OCI-LY1 (cell line): Measurements from ENCODE around the gene ATF6.

Experiments
- H2AFZ ChIP-seq: fragments of 200-600 bp; sonication (generic), shearing (Covaris generic); 2 replicates; pipeline ENCODE4 v1.6.0; 2014; ENCODE audit warnings: antibody characterized with exemption, mild to moderate bottlenecking, low read length
- H3F3A ChIP-seq: fragments of 200-600 bp; sonication (generic), shearing (Covaris generic); 2 replicates; pipeline ENCODE4 v1.6.0; 2014; ENCODE audit warnings: mild to moderate bottlenecking, antibody characterized with exemption, low read length, moderate library complexity; ENCODE audit not compliant: insufficient read depth
- H3K27ac ChIP-seq: fragments of 200-600 bp; sonication (generic); 2 replicates; pipeline ENCODE4 v1.5.1; 2014; ENCODE audit warnings: low read length, mixed run types, mild to moderate bottlenecking, low read depth; ENCODE audit not compliant: poor library complexity, severe bottlenecking
- H3K27me3 ChIP-seq: fragments of 200-600 bp; sonication (generic); 2 replicates; pipeline ENCODE4 v1.6.0; 2014; ENCODE audit warnings: antibody characterized with exemption, mild to moderate bottlenecking, low read length, moderate library complexity; ENCODE audit not compliant: insufficient read depth
- H3K36me3 ChIP-seq: fragments of 200-600 bp; sonication (generic); 2 replicates; pipeline ENCODE4 v1.6.1; 2014; ENCODE audit warnings: mild to moderate bottlenecking, antibody characterized with exemption, low read length, moderate library complexity, mixed read lengths; ENCODE audit not compliant: insufficient read depth
- H3K4me1 ChIP-seq: fragments of 200-600 bp; sonication (generic); 2 replicates; pipeline ENCODE4 v1.5.1; 2014; ENCODE audit warnings: mild to moderate bottlenecking, low read length, moderate library complexity; ENCODE audit not compliant: insufficient read depth, severe bottlenecking
- H3K4me2 ChIP-seq: fragments of 200-600 bp; sonication (generic), shearing (Covaris generic); 2 replicates; pipeline ENCODE4 v1.6.1; 2014; ENCODE audit warnings: low read length
- H3K4me3 ChIP-seq: fragments of 200-600 bp; sonication (generic); 2 replicates; pipeline ENCODE4 v1.5.1; 2014; ENCODE audit warnings: low read length, low read depth, mild to moderate bottlenecking, mixed read lengths; ENCODE audit not compliant: poor library complexity, severe bottlenecking
- H3K79me2 ChIP-seq: fragments of 200-600 bp; shearing (Covaris generic); 2 replicates; pipeline ENCODE4 v1.6.1; 2016; ENCODE audit warnings: mixed run types, low read length, mixed read lengths; ENCODE audit not compliant: insufficient read depth
- H3K9ac ChIP-seq: fragments of 200-600 bp; sonication (generic), shearing (Covaris generic); 2 replicates; pipeline ENCODE4 v1.6.1; 2014; ENCODE audit warnings: mild to moderate bottlenecking, low read length, mixed read lengths
- H3K9me2 ChIP-seq: fragments of 200-600 bp; sonication (generic), shearing (Covaris generic); 2 replicates; pipeline ENCODE4 v1.6.1; 2014; ENCODE audit warnings: low read depth, mild to moderate bottlenecking, low read length, mixed read lengths
- H3K9me3 ChIP-seq: fragments of 200-600 bp; shearing (Covaris generic); 2 replicates; pipeline ENCODE4 v1.6.1; 2014; ENCODE audit warnings: low read length, mixed read lengths
- H4K20me1 ChIP-seq: fragments of 200-600 bp; sonication (generic), shearing (Covaris generic); 2 replicates; pipeline ENCODE4 v1.6.0; 2016; ENCODE audit warnings: mild to moderate bottlenecking, low read length; ENCODE audit not compliant: insufficient read depth
- EZH2 ChIP-seq: fragments of 200-600 bp; sonication (generic), shearing (Covaris generic); IDR thresholded peaks from 2 replicates; pipeline ENCODE4 v1.8.0; 2017; ENCODE audit warnings: borderline replicate concordance, mixed run types, mild to moderate bottlenecking, antibody characterized with exemption, low read length, moderate library complexity, mixed read lengths
- TF ChIP-seq, protein P1 (sequence below): fragments of 200-600 bp; sonication (generic), shearing (Covaris generic); IDR thresholded peaks from 2 replicates; pipeline ENCODE4 v1.5.1; 2017; ENCODE audit warnings: mild to moderate bottlenecking, antibody characterized with exemption, low read length, moderate library complexity, mixed read lengths

Gene ATF6

DNA sequence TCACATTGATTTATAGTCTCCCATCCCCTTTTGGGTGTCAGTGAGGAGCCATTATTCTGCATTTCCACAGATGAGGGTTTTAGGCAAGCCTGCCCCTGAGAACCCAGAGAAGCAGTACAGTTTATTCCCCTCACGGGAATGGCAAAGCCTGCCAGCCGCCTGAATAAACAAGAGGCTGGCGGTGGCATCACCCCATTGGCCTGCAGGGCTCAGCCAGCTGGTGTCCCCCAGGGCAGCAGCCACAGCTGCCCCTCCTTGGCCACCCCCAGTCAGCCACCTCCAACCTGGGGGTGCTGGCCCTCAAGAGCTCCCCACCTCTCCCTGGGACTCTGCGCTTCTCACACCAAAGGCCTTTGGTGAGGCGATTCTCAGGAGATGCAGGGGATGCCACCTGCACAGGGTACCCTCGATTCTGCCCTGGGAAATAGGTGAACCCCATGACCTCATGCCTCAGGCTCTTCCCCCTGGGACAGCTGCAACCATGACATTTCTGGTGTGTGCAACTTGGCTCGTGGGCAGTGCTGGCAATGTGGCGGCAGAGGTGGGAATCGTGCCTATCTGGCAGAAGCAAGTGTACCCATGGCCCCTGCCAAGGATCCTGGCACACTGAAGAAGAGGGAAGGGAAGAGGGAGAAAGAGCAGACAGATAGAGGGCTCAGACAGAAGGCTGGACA lies 243.5 kb downstream of the ATF6 start:
- H3K27ac ChIP-seq: no peak overlapping the region
- H3K4me1 ChIP-seq: no peaks in the 10 kb centered on the region
- no peaks in the 10 kb centered on the region for H3K79me2 ChIP-seq
- H3K27me3 ChIP-seq: no peaks in the 10 kb centered on the region; the same call in 1 of the 2 replicates
- H2AFZ ChIP-seq: no peak overlapping the region
- H4K20me1 ChIP-seq: no peaks in the 10 kb centered on the region
- TF ChIP-seq EZH2: no peak
- TF ChIP-seq, protein P1, sequence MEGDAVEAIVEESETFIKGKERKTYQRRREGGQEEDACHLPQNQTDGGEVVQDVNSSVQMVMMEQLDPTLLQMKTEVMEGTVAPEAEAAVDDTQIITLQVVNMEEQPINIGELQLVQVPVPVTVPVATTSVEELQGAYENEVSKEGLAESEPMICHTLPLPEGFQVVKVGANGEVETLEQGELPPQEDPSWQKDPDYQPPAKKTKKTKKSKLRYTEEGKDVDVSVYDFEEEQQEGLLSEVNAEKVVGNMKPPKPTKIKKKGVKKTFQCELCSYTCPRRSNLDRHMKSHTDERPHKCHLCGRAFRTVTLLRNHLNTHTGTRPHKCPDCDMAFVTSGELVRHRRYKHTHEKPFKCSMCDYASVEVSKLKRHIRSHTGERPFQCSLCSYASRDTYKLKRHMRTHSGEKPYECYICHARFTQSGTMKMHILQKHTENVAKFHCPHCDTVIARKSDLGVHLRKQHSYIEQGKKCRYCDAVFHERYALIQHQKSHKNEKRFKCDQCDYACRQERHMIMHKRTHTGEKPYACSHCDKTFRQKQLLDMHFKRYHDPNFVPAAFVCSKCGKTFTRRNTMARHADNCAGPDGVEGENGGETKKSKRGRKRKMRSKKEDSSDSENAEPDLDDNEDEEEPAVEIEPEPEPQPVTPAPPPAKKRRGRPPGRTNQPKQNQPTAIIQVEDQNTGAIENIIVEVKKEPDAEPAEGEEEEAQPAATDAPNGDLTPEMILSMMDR: no peak
- H3K9me2 ChIP-seq: no peaks in the 10 kb centered on the region
- no peak overlapping the region for H3K4me3 ChIP-seq
- H3K9ac ChIP-seq: no peak overlapping the region
- no peaks in the 10 kb centered on the region for H3F3A ChIP-seq
- no peaks in the 10 kb centered on the region for H3K36me3 ChIP-seq
- H3K9me3 ChIP-seq: no peaks in the 10 kb centered on the region
- no peak overlapping the region for H3K4me2 ChIP-seq

DNA sequence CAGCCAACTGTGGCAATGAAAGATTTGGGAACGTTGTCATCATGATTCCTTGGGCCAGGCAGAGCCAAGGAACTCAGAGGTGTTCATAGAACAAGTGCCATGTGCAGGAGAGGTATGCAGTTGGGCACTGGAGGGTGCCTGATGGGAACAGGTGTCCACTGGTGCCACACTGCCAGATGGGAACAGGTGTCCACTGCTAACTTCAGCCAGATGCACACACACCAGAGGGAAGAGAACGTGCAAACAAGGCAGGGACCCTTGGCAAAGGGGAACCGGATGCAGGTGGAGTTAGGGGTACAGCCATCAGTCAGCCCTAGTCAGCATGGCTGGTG lies 244.0 kb downstream of the ATF6 start:
- no peak for TF ChIP-seq EZH2
- TF ChIP-seq, protein P1: no peak
- Histone ChIP-seq H3K4me3 (no peak overlapping the region), H3K9ac (no peak overlapping the region), H3K4me1 (no peaks in the 10 kb centered on the region), H3K9me2 (no peaks in the 10 kb centered on the region), H4K20me1 (no peaks in the 10 kb centered on the region), H3K79me2 (no peaks in the 10 kb centered on the region), H3K27ac (no peak overlapping the region), H3K4me2 (no peak overlapping the region), H2AFZ (no peak overlapping the region), H3K36me3 (no peaks in the 10 kb centered on the region), H3K9me3 (no peaks in the 10 kb centered on the region), H3F3A (no peaks in the 10 kb centered on the region), H3K27me3 (no peaks in the 10 kb centered on the region; the same call in 1 of the 2 replicates)

DNA sequence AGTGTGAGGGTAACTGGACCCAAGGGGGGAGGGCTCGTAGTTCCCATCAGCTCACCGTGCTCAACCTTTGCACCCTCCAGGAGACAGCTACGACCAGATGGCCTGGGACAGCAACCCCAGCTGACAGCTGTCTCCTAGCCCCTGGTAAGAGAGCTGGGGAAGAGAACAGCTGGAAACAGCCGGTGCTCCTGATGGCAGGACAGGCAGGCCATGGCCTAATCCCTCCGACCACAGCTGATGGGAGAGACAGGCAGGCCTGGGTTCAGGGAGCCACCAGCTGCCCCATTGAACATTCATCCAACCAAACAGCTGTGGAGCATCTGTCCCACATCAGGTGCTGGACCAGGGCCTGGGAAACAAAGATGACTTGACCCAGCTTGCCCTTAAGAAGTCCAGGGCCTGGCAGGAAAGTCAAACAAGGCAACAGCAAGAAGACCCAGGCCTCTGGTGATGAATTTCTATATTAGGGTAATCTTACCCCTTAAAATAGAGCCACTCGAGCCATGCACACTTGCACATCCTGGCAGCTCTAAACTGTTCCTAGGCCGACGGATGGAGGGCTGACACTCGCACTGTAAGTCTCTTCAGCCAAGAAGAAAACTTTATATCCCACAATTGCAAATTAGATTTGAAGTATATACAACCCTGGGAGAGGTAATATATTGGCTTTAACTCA lies 245.4 kb downstream of the ATF6 start:
- H2AFZ ChIP-seq: no peak overlapping the region
- no peaks in the 10 kb centered on the region for H3K9me3 ChIP-seq
- H3K9me2 ChIP-seq: no peaks in the 10 kb centered on the region
- no peaks in the 10 kb centered on the region for H3K79me2 ChIP-seq
- H3K27ac ChIP-seq: no peak overlapping the region
- H3K9ac ChIP-seq: no peak overlapping the region
- no peak overlapping the region for H3K4me3 ChIP-seq
- H3K4me1 ChIP-seq: no peaks in the 10 kb centered on the region
- H4K20me1 ChIP-seq: no peaks in the 10 kb centered on the region
- H3F3A ChIP-seq: no peaks in the 10 kb centered on the region
- H3K36me3 ChIP-seq: no peaks in the 10 kb centered on the region
- H3K27me3 ChIP-seq: no peaks in the 10 kb centered on the region; the same call in 1 of the 2 replicates
- H3K4me2 ChIP-seq: no peak overlapping the region
- TF ChIP-seq, protein P1: no peak
- no peak for TF ChIP-seq EZH2
